HG02884 (cell line): Measurements from ENCODE around the gene NPHP1.
"Not testable (repeated sequence)": the region's sequence is repeated elsewhere in the genome, so short reads cannot be mapped to it uniquely, and the experiment has no call there.

Source experiments
- ATAC-seq: cut with Tn5 transposase; IDR thresholded peaks from one replicate; pipeline ENCODE4 v1.9.1; 2021; ENCODE audit warnings: mild to moderate bottlenecking, moderate library complexity; ENCODE audit not compliant: unreplicated experiment

NPHP1 gene

DNA sequence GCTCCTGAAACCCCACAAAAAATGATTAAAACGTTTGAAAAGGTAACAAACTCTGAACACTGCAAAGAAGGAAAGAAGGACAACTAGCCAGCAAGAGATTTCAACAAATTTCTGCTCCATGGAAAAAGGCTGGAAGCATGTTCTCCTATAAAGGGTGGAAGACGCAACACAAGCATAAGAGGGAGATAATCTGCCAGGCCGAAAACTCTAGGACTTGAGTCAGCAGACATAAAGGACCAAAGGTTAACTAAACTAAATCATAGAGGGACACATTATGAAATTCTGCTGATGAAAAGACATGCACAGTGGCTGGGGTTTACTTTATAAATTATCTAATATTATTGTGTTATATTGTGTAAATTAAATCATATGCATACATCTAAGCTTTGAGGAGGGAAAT, 6.8 kb downstream of the NPHP1 start:
- ATAC-seq = no peak

DNA sequence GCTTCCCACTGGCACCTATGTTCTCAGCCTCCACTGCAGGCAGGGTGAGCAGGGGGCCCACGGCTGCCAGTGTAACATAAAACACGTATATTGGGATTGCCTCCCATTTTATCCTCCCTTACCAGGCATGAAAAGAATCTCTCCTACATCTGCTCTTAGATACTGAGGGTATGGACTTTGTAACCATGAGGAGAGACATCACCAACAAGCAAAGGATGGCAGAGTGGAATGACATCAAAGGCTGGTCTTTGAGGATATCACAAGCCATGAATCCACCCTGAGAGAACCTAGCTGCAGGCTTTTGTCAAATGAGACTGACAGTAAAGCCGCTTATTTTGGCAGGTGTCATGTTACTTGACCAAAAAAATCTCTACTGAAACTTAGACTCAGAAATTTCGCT, 7.4 kb downstream of the NPHP1 start:
- no peak for ATAC-seq

GRCh38 chr2:110190169-110190568, 14.6 kb downstream of the NPHP1 start:
- ATAC-seq = not testable (repeated sequence)

DNA sequence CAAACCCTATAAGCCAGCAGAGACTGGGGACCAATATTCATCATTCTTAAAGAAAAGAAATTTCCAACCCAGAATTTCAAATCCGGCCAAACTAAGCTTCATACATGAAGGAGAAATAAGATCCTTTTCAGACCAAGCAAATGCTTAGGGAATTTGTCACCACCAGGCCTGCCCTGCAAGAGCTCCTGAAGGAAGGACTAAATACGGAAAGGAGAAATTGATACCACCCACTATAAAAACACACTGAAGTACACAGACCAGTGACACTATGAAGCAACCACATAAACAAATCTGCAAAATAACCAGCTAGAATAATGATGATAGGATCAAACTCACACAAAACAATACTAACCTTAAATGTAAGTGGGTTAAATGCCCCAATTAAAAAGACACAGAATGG, 22.4 kb downstream of the NPHP1 start:
- ATAC-seq = no peak

DNA sequence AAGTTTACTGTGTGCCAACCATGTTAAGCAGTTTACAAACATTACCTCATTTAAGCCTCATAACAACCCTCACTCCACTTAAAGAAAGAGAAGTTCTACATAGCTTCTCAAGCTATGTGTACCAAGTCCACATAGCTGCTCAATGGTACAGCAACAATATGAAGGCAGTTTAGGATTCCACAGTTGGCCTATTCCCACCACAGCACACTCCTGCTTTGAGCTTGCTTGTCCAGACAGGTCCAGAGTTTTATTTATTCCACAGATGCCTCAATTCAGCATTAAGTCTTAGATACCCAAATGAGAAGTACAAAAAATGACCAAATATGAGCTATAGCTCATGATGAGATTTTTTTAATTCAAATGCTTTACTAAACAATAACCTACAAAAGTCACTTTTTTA, 24.8 kb downstream of the NPHP1 start:
- no peak for ATAC-seq

- no peak for ATAC-seq
Observed at GRCh38 chr2:110173523-110173922, 31.3 kb downstream of the NPHP1 start.

GRCh38 chr2:110172506-110172905, 32.3 kb downstream of the NPHP1 start:
- ATAC-seq = no peak

- ATAC-seq = no peak
Observed at GRCh38 chr2:110170102-110170501, 34.7 kb downstream of the NPHP1 start.

GRCh38 chr2:110167326-110168000, 37.4 kb downstream of the NPHP1 start:
- no peak for ATAC-seq

GRCh38 chr2:110166266-110166665, 38.5 kb downstream of the NPHP1 start:
- no peak for ATAC-seq

DNA sequence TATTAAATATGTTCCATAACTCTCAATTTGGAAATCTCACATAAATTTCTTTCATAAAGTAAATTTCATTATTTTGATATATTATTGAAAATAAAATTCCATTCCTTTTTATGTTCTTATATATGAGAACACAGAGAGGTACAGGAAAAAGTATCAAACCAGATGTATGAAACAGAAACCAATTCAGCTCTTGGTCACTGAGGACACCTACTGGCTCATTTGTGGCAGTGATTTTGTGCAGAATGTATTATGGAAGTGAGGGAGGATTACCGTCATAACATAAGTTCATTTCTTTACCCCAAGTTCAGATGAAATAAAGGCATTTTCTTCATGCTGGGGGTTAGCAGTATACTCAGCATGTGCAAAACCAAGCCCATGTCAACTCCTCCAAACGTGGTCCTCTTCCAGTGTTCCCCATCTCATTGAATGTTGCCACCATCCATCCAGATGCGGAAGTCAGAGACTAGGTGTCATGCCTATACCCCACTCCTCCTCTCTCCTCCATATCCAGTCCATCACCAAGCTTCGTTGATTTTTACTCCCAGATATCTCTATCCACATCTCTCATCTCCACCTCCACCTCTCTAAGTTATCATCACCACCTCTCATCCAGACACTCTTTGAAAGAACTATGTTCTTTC, 47.5 kb downstream of the NPHP1 start:
- peak; percentile 81 for ATAC-seq

- ATAC-seq = not testable (repeated sequence)
Observed at GRCh38 chr2:110154828-110155227, 50.0 kb downstream of the NPHP1 start.

DNA sequence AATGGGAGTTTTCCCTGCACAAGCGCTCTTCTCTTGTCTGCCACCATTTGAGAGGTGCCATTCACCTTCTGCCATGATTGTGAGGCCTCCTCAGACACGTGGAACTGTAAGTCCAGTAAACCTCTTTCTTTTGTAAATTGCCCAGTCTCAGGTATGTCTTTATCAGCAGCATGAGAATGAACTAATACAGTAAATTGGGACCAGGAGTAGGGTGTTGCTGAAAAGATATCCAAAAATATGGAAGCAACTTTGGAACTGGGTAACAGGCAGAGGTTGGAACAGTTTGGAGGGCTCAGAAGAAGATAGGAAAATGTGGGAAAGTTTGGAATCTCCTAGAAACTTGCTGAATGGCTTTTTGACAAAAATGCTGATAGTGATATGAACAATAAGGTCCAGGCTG, 50.6 kb downstream of the NPHP1 start:
- not testable (repeated sequence) for ATAC-seq

DNA sequence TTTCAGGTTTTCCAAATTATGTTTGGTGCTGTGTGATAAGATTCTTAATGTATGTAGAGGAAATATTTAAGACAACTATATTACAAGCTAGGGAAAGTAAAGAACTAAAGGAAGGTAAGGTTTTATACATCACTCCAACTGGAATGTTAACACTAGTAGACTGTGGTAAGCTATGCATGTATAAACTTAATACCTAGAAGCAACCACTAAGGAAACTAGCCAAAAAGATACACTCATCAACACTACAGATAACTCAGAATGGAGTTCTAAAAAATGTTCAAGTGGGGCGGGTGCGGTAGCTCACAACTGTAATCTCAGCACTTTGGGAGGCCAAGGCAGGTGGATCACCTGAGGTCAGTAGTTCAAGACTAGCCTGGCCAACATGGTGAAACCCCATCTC, 51.4 kb downstream of the NPHP1 start:
- no peak for ATAC-seq

DNA sequence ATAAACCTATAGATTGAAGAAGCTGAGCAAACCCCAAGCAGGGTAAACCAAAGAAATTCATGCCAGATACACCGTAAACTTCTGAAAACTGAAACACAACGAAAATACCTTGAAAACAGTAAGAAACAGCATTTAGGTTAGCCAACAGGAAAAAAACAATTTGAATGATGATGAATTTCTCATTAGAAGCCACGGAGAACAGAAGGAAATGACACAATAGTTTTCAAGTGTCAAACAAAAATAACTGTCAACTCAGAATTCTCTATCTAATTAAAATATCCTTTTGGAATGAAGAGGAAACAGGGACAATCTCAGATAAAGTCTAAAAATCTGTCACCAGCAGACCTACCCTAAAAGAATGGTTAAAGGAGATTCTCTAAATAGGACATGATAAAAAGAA, 51.9 kb downstream of the NPHP1 start:
- no peak for ATAC-seq

DNA sequence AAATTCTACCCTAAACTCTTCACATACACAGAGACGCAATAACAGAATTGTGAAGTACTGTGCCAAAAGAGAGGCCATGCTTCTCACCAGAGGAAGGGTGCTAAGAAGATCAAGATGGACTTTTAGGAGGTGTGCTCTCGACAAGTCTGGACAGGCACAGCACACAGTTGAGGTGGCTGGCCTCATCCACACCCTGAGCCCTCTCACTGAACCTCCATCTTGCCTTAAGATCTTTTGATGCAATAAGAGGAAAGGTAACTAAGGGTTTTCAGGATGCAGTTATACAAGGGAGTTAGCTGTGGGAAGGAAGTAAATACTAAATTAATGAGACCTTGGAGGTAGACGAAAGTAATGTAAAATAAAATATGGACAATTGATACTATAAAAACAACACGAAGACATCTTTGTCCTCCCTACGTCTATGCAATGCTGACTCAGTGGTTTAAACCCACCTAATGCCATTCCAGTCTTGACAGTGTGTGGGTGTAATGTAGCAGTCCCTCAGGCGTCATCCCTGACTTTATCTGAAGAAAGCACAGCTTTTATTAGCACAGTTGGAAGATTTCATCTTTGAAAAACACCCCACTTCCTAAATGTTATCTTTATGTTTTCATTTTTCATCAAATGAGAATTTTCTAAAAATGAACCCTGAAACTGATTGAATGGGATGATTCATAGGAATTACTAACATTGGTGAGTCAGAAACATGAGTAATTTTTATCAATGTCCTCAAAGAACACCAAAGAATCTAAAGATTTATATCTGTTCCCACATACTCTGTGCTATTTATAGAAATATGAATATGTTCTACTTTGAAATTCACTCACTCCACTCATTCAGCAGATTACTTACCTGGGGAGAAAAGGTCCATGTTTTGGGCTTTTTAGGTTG, 55.2 kb downstream of the NPHP1 start:
- ATAC-seq = no peak

- no peak for ATAC-seq
Observed at GRCh38 chr2:110146945-110147332, 57.9 kb downstream of the NPHP1 start.

- ATAC-seq = no peak
Observed at GRCh38 chr2:110146183-110146944, 58.4 kb downstream of the NPHP1 start.

- ATAC-seq = no peak
Observed at GRCh38 chr2:110143982-110144381, 60.8 kb downstream of the NPHP1 start.

DNA sequence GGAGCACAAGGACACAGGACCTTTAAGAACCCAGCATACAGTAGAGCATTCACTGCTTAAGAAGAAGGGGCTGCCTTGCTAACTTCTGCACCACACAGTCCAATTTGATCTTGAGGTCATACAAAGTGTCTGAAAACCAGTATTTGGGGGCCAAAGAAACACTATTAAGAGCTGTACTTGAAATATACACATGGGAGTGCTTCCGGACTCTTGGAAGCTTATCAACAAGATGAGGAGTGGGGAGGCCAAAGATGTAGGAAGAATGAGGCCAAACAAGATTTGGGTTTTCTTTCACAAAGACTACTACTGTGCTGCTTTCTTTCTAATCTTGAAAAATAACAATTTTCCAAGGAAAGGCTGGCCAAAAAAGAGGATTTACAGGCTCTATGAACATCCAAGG, 64.4 kb downstream of the NPHP1 start:
- no peak for ATAC-seq

GRCh38 chr2:110134025-110134424, 70.8 kb downstream of the NPHP1 start:
- ATAC-seq = no peak
